Measurements from ENCODE around the gene MYH9. TPM values are rescaled to one million over a fixed set of nuclear protein-coding genes. Genes with fewer than 3 reads are reported as not detected.
"Not testable (repeated sequence)": the region's sequence is repeated elsewhere in the genome, so short reads cannot be mapped to it uniquely, and the experiment has no call there.

Gene MYH9
- polyA plus RNA-seq, 3 donors = 250 to 336 (median 293) TPM

- DNase-seq = no peak
Observed at GRCh38 chr22:36391638-36392037, 3.9 kb upstream of the MYH9 start.

- not testable (repeated sequence) for DNase-seq
Observed at GRCh38 chr22:36389122-36389521, 1.4 kb upstream of the MYH9 start.

GRCh38 chr22:36387709-36387958, 133 bp downstream of the MYH9 start:
- DNase-seq = no peak

GRCh38 chr22:36386900-36387708, 663 bp downstream of the MYH9 start:
- DNase-seq = no peak

GRCh38 chr22:36386351-36386899, 1.3 kb downstream of the MYH9 start:
- no peak for DNase-seq

- DNase-seq = no peak
Observed at GRCh38 chr22:36385491-36386350, 2.0 kb downstream of the MYH9 start.

- DNase-seq = no peak
Observed at GRCh38 chr22:36384766-36385481, 2.8 kb downstream of the MYH9 start.

- no peak for DNase-seq
Observed at GRCh38 chr22:36383110-36383581, 4.6 kb downstream of the MYH9 start.

- no peak for DNase-seq
Observed at GRCh38 chr22:36381513-36382128, 6.1 kb downstream of the MYH9 start.

- DNase-seq = no peak
Observed at GRCh38 chr22:36379593-36380361, 8.0 kb downstream of the MYH9 start.

- DNase-seq = no peak
Observed at GRCh38 chr22:36378869-36379217, 8.9 kb downstream of the MYH9 start.

GRCh38 chr22:36378080-36378868, 9.5 kb downstream of the MYH9 start:
- no peak for DNase-seq

- no peak for DNase-seq
Observed at GRCh38 chr22:36377022-36377631, 10.6 kb downstream of the MYH9 start.

- DNase-seq = no peak
Observed at GRCh38 chr22:36376265-36376664, 11.5 kb downstream of the MYH9 start.

- no peak for DNase-seq
Observed at GRCh38 chr22:36375071-36375980, 12.4 kb downstream of the MYH9 start.

- DNase-seq = no peak
Observed at GRCh38 chr22:36374603-36375024, 13.2 kb downstream of the MYH9 start.

- DNase-seq = no peak
Observed at GRCh38 chr22:36373258-36373579, 14.5 kb downstream of the MYH9 start.

GRCh38 chr22:36371920-36372319, 15.8 kb downstream of the MYH9 start:
- no peak for DNase-seq
